ENCODE data around the gene EFNA5.

Gene EFNA5

DNA sequence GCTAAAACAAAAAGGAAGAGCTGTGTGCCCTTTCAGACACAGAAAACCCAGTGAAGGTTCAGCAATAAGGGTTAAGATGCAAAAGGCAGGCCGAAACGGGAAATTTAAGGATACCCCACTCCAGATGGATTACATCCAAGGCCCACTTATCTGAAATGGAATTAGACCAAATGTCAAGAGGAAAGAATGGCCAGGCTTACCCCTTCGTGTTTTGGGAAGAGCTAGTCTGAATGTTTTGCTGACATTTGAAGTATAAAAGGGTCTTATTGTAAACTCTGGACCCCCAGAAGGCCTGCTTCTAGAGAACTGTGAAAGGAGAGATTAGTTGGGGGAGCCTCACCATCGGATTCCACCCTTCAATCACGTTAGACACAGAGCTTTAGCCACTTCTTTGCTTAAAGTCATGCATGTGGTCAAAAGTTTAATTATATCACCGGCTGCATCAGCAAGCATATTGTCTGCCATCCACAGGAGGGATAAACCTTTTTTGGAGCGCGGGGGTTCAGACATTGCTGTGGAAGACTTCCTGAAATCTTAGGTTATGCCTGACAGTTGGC is 93.3 kb downstream of the EFNA5 start:
- Histone ChIP-seq H3K4me2 (ENCODE audit: low read length) (no peak overlapping the region), H4K8ac (ENCODE audit: low read depth, low read length) (no peak overlapping the region), H3K23ac (ENCODE audit: low read length) (no peak overlapping the region), H3K18ac (ENCODE audit: low read length) (peak overlapping the region; percentile 75), H3K27ac (ENCODE audit: low read depth, low read length) (no peak overlapping the region), H3K4me3 (ENCODE audit: low read length) (no peak overlapping the region), H3K27me3 (ENCODE audit: insufficient read depth, low read length, poor library complexity) (no peaks in the 10 kb centered on the region), H3K56ac (ENCODE audit: low read length) (no peak overlapping the region), H2BK120ac (ENCODE audit: low read depth, low read length) (peak overlapping the region; percentile 28), H3K9ac (ENCODE audit: low read length) (no peak overlapping the region), H3K4me1 (ENCODE audit: control insufficient read depth, low read depth, low read length) (peaks cover 22% of the 10 kb centered on the region), H3K79me2 (ENCODE audit: control insufficient read depth, insufficient read depth, low read length) (peaks cover 16% of the 10 kb centered on the region), H2BK5ac (ENCODE audit: low read length) (no peak overlapping the region), H2AK5ac (ENCODE audit: low read length) (no peak overlapping the region), H3K4ac (ENCODE audit: low read depth, low read length) (no peak overlapping the region), H3K79me1 (ENCODE audit: low read length) (peaks cover 6% of the 10 kb centered on the region), H2BK15ac (replicated peaks; ENCODE audit: low read depth) (no peak overlapping the region), H3K36me3 (ENCODE audit: control insufficient read depth, insufficient read depth, low read length) (no peaks in the 10 kb centered on the region), H4K5ac (ENCODE audit: low read length) (no peak overlapping the region)
- no peak for DNase-seq
- WGBS (ENCODE audit: extremely low coverage, insufficient coverage, low lambda C conversion rate) = no CpG with 5 or more reads among the region's 8 CpGs

- Histone ChIP-seq H3K36me3 (ENCODE audit: control insufficient read depth, insufficient read depth, low read length) (no peaks in the 10 kb centered on the region), H3K18ac (ENCODE audit: low read length) (peak overlapping the region; percentile 75), H3K27ac (ENCODE audit: low read depth, low read length) (no peak overlapping the region), H3K79me1 (ENCODE audit: low read length) (peaks cover 6% of the 10 kb centered on the region), H3K23ac (ENCODE audit: low read length) (no peak overlapping the region), H3K56ac (ENCODE audit: low read length) (no peak overlapping the region), H2BK120ac (ENCODE audit: low read depth, low read length) (peak overlapping the region; percentile 28), H3K4me1 (ENCODE audit: control insufficient read depth, low read depth, low read length) (peaks cover 22% of the 10 kb centered on the region), H3K9ac (ENCODE audit: low read length) (no peak overlapping the region), H3K4me2 (ENCODE audit: low read length) (no peak overlapping the region), H2BK15ac (replicated peaks; ENCODE audit: low read depth) (no peak overlapping the region), H3K4ac (ENCODE audit: low read depth, low read length) (peak overlapping the region; percentile 16), H3K79me2 (ENCODE audit: control insufficient read depth, insufficient read depth, low read length) (peaks cover 16% of the 10 kb centered on the region), H3K27me3 (ENCODE audit: insufficient read depth, low read length, poor library complexity) (no peaks in the 10 kb centered on the region), H3K4me3 (ENCODE audit: low read length) (no peak overlapping the region), H2AK5ac (ENCODE audit: low read length) (no peak overlapping the region), H2BK5ac (ENCODE audit: low read length) (no peak overlapping the region), H4K8ac (ENCODE audit: low read depth, low read length) (no peak overlapping the region), H4K5ac (ENCODE audit: low read length) (no peak overlapping the region)
- no peak for DNase-seq
- no CpG with 5 or more reads among the region's 3 CpGs for WGBS (ENCODE audit: extremely low coverage, insufficient coverage, low lambda C conversion rate)
Observed at GRCh38 chr5:107576736-107577393, 93.9 kb downstream of the EFNA5 start.

- Histone ChIP-seq H3K4me2 (ENCODE audit: low read length) (no peak overlapping the region), H3K9ac (ENCODE audit: low read length) (no peak overlapping the region), H3K27ac (ENCODE audit: low read depth, low read length) (no peak overlapping the region), H3K56ac (ENCODE audit: low read length) (no peak overlapping the region), H2AK5ac (ENCODE audit: low read length) (no peak overlapping the region), H4K5ac (ENCODE audit: low read length) (no peak overlapping the region), H3K4ac (ENCODE audit: low read depth, low read length) (no peak overlapping the region), H3K18ac (ENCODE audit: low read length) (no peak overlapping the region), H2BK5ac (ENCODE audit: low read length) (no peak overlapping the region), H2BK120ac (ENCODE audit: low read depth, low read length) (no peak overlapping the region), H3K27me3 (ENCODE audit: insufficient read depth, low read length, poor library complexity) (no peaks in the 10 kb centered on the region), H3K79me2 (ENCODE audit: control insufficient read depth, insufficient read depth, low read length) (peaks cover 14% of the 10 kb centered on the region), H3K23ac (ENCODE audit: low read length) (no peak overlapping the region), H3K79me1 (ENCODE audit: low read length) (peaks cover 6% of the 10 kb centered on the region), H4K8ac (ENCODE audit: low read depth, low read length) (no peak overlapping the region), H2BK15ac (replicated peaks; ENCODE audit: low read depth) (no peak overlapping the region), H3K4me3 (ENCODE audit: low read length) (no peak overlapping the region), H3K4me1 (ENCODE audit: control insufficient read depth, low read depth, low read length) (peaks cover 24% of the 10 kb centered on the region), H3K36me3 (ENCODE audit: control insufficient read depth, insufficient read depth, low read length) (no peaks in the 10 kb centered on the region)
- no peak for DNase-seq
- no CpG with 5 or more reads among the region's 4 CpGs for WGBS (ENCODE audit: extremely low coverage, insufficient coverage, low lambda C conversion rate)
Observed at GRCh38 chr5:107576155-107576554, 94.6 kb downstream of the EFNA5 start.

- no peak overlapping the region for H4K8ac ChIP-seq (ENCODE audit: low read depth, low read length)
- no peak overlapping the region for H3K23ac ChIP-seq (ENCODE audit: low read length)
- no peak overlapping the region for H3K9ac ChIP-seq (ENCODE audit: low read length)
- peaks cover 35% of the 10 kb centered on the region for H3K4me1 ChIP-seq (ENCODE audit: control insufficient read depth, low read depth, low read length)
- no peak overlapping the region for H4K5ac ChIP-seq (ENCODE audit: low read length)
- DNase-seq = no peak
- H3K27ac ChIP-seq (ENCODE audit: low read depth, low read length) = no peak overlapping the region
- WGBS (ENCODE audit: extremely low coverage, insufficient coverage, low lambda C conversion rate) = no CpG with 5 or more reads among the region's 1 CpG
- H3K79me1 ChIP-seq (ENCODE audit: low read length) = peaks cover 8% of the 10 kb centered on the region
- H3K36me3 ChIP-seq (ENCODE audit: control insufficient read depth, insufficient read depth, low read length) = no peaks in the 10 kb centered on the region
- H3K4me3 ChIP-seq (ENCODE audit: low read length) = no peak overlapping the region
- H2BK5ac ChIP-seq (ENCODE audit: low read length) = no peak overlapping the region
- no peak overlapping the region for H2AK5ac ChIP-seq (ENCODE audit: low read length)
- no peak overlapping the region for H3K56ac ChIP-seq (ENCODE audit: low read length)
- H3K79me2 ChIP-seq (ENCODE audit: control insufficient read depth, insufficient read depth, low read length) = peaks cover 17% of the 10 kb centered on the region
- H3K4ac ChIP-seq (ENCODE audit: low read depth, low read length) = no peak overlapping the region
- H3K27me3 ChIP-seq (ENCODE audit: insufficient read depth, low read length, poor library complexity) = no peaks in the 10 kb centered on the region
- H3K18ac ChIP-seq (ENCODE audit: low read length) = no peak overlapping the region
- no peak overlapping the region for H2BK15ac ChIP-seq (replicated peaks; ENCODE audit: low read depth)
- H3K4me2 ChIP-seq (ENCODE audit: low read length) = no peak overlapping the region
- no peak overlapping the region for H2BK120ac ChIP-seq (ENCODE audit: low read depth, low read length)
Observed at GRCh38 chr5:107574287-107574686, 96.5 kb downstream of the EFNA5 start.

DNA sequence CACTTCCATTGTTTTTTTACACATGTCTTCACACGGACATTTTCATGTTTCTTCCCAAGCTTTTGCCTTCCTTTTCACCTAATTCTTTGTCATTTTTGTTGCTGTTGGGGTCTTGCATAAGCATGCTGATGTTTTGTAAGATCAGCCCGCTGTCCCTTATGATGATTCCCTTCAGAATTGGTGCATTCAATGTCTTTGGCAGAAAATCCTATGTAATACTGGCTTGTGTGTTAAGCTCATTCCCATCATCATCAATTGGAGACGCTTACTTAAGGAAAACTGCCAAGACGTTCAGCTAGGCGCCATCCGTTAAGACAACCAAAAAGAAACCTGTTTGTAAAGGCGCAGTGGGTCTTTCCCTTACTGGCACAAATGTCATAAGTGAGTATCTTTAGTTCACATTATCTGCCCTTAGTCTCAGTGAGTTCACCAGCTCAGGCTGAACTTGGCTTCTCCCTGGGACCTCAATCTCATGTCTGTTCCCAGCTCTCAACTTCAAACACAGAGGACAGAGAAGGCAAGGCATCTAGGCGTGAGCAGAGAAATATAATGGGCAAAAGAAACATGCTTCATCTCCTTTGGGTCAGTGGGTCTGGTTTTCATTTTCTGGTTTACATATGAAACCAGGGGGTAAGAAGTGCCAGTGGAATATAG is 97.9 kb downstream of the EFNA5 start:
- Histone ChIP-seq H3K4ac (ENCODE audit: low read depth, low read length) (no peak overlapping the region), H3K56ac (ENCODE audit: low read length) (peak overlapping the region; percentile 46), H2BK15ac (replicated peaks; ENCODE audit: low read depth) (no peak overlapping the region), H3K4me3 (ENCODE audit: low read length) (no peak overlapping the region), H3K4me2 (ENCODE audit: low read length) (no peak overlapping the region), H2BK5ac (ENCODE audit: low read length) (no peak overlapping the region), H4K5ac (ENCODE audit: low read length) (no peak overlapping the region), H3K36me3 (ENCODE audit: control insufficient read depth, insufficient read depth, low read length) (no peaks in the 10 kb centered on the region), H3K27ac (ENCODE audit: low read depth, low read length) (no peak overlapping the region), H3K9ac (ENCODE audit: low read length) (no peak overlapping the region), H3K23ac (ENCODE audit: low read length) (no peak overlapping the region), H3K79me1 (ENCODE audit: low read length) (peaks cover 8% of the 10 kb centered on the region), H2AK5ac (ENCODE audit: low read length) (peak overlapping the region; percentile 2), H3K79me2 (ENCODE audit: control insufficient read depth, insufficient read depth, low read length) (peaks cover 11% of the 10 kb centered on the region), H2BK120ac (ENCODE audit: low read depth, low read length) (no peak overlapping the region), H4K8ac (ENCODE audit: low read depth, low read length) (no peak overlapping the region), H3K18ac (ENCODE audit: low read length) (no peak overlapping the region), H3K4me1 (ENCODE audit: control insufficient read depth, low read depth, low read length) (peaks cover 35% of the 10 kb centered on the region), H3K27me3 (ENCODE audit: insufficient read depth, low read length, poor library complexity) (no peaks in the 10 kb centered on the region)
- no CpG with 5 or more reads among the region's 8 CpGs for WGBS (ENCODE audit: extremely low coverage, insufficient coverage, low lambda C conversion rate)
- no peak for DNase-seq

Data from mesendoderm (in vitro differentiated cells).